ENCODE results near the gene DLGAP1.

- no peak for TF ChIP-seq ZNF274 (IDR thresholded peaks at IDR 0.05; ENCODE audit: low read depth, low read length)
- TF ChIP-seq YY1 (IDR thresholded peaks at IDR 0.05; ENCODE audit: insufficient read depth, insufficient read length): no peak
Observed at GRCh38 chr18:3791238-3791637, 663.9 kb downstream of the DLGAP1 start.
